Cardiac muscle cell (in vitro differentiated cells and primary cell): ENCODE data around the gene EHD4. TPM values are rescaled to one million over a fixed set of nuclear protein-coding genes. Genes with fewer than 3 reads are reported as not detected.
A peak's percentile ranks its signal among the peaks of the same experiment; 100 is the strongest.

Source experiments
- DNase-seq, 2 donors: peaks; one replicate each; pipeline versions ENCODE4 v3.0.0 to v3.0.0-alpha.2; 2010 to 2017; ENCODE audit warnings: low read depth in 1 of 2, low spot score in 1 of 2
- H3K27ac ChIP-seq: fragments of 200-600 bp; sonication (generic); 2 replicates; pipeline ENCODE4 v1.5.1; 2016
- H3K27me3 ChIP-seq: fragments of 200-600 bp; sonication (generic); 2 replicates; pipeline ENCODE4 v1.6.0; 2016; ENCODE audit warnings: control low read depth
- H3K36me3 ChIP-seq: fragments of 200-600 bp; sonication (generic); 2 replicates; pipeline ENCODE4 v1.5.1; 2016; ENCODE audit warnings: control low read depth
- H3K4me1 ChIP-seq: fragments of 200-600 bp; sonication (generic); 2 replicates; pipeline ENCODE4 v1.8.1; 2017; ENCODE audit warnings: low read depth, mild to moderate bottlenecking, mixed run types
- H3K4me3 ChIP-seq: fragments of 200-600 bp; sonication (generic); 2 replicates; pipeline ENCODE4 v1.5.1; 2016; ENCODE audit warnings: mild to moderate bottlenecking
- H3K9me3 ChIP-seq: fragments of 200-600 bp; sonication (generic); 2 replicates; pipeline ENCODE4 v1.5.1; 2017; ENCODE audit warnings: low read depth, mild to moderate bottlenecking, control low read depth
- CTCF ChIP-seq: IDR thresholded peaks from 2 replicates; pipeline ENCODE4 v1.5.1; 2012; ENCODE audit warnings: low read depth, mild to moderate bottlenecking, low read length
- polyA plus RNA-seq: library from polyadenylated mRNA; unstranded; fragments of >200 nt; fragmentation: Nextera tagmentation; extraction: Ambion mirVana; gene quantifications from 2 replicates; pipeline ENCODE4 v1.2.1, GENCODE V29; 2016
- total RNA-seq: library from RNA; depleted of rRNA; stranded (reverse); fragments of >200 nt; gene quantifications from 2 replicates; pipeline ENCODE4 v1.2.3, GENCODE V29; 2016

The EHD4 gene
- total and polyA plus RNA-seq, 2 experiments from 2014 or later = 47.4 to 56.4 TPM

GRCh38 chr15:41981371-41982132 lies 9.2 kb upstream of the EHD4 start:
- no peaks in the 10 kb centered on the region for H3K36me3 ChIP-seq
- no peak overlapping the region for H3K4me3 ChIP-seq
- H3K27me3 ChIP-seq = no peaks in the 10 kb centered on the region
- H3K27ac ChIP-seq = peak overlapping the region; percentile 22
- H3K4me1 ChIP-seq = peaks cover 9% of the 10 kb centered on the region
- TF ChIP-seq CTCF = no peak
- no peaks in the 10 kb centered on the region for H3K9me3 ChIP-seq
- DNase-seq = no peak

- Histone ChIP-seq H3K4me3 (no peak overlapping the region), H3K4me1 (peaks cover 9% of the 10 kb centered on the region), H3K9me3 (no peaks in the 10 kb centered on the region), H3K36me3 (no peaks in the 10 kb centered on the region), H3K27ac (no peak overlapping the region), H3K27me3 (no peaks in the 10 kb centered on the region)
- TF ChIP-seq CTCF = no peak
- peak in 1 of 2 donors; percentile 77 for DNase-seq
Measured at GRCh38 chr15:41980654-41981323, 8.4 kb upstream of the EHD4 start.

- Histone ChIP-seq H3K36me3 (no peaks in the 10 kb centered on the region), H3K4me3 (no peak overlapping the region), H3K27me3 (no peaks in the 10 kb centered on the region), H3K4me1 (peaks cover 9% of the 10 kb centered on the region), H3K9me3 (no peaks in the 10 kb centered on the region), H3K27ac (no peak overlapping the region)
- no peak for TF ChIP-seq CTCF
- DNase-seq = no peak
Measured at GRCh38 chr15:41979493-41980266, 7.3 kb upstream of the EHD4 start.

GRCh38 chr15:41978534-41978933 lies 6.2 kb upstream of the EHD4 start:
- TF ChIP-seq CTCF = no peak
- no peak for DNase-seq

GRCh38 chr15:41977757-41978383 lies 5.5 kb upstream of the EHD4 start:
- TF ChIP-seq CTCF = no peak
- Histone ChIP-seq H3K27ac (no peak overlapping the region), H3K36me3 (no peaks in the 10 kb centered on the region), H3K27me3 (no peaks in the 10 kb centered on the region), H3K4me3 (no peak overlapping the region), H3K9me3 (no peaks in the 10 kb centered on the region), H3K4me1 (peaks cover 9% of the 10 kb centered on the region)
- no peak for DNase-seq

More at GRCh38 chr15:41978534-41978933, 6.2 kb upstream of the EHD4 start:
- Histone ChIP-seq H3K36me3 (no peaks in the 10 kb centered on the region), H3K9me3 (no peaks in the 10 kb centered on the region), H3K27me3 (no peaks in the 10 kb centered on the region), H3K4me1 (peaks cover 9% of the 10 kb centered on the region), H3K4me3 (no peak overlapping the region), H3K27ac (no peak overlapping the region)
